ENCODE results near the gene GABRB2. TPM values are rescaled to one million over a fixed set of nuclear protein-coding genes. Genes with fewer than 3 reads are reported as not detected.

Gene GABRB2
- 0.26 TPM for total RNA-seq (ENCODE audit: unreplicated experiment)
- long read RNA-seq: 0 reads

DNA sequence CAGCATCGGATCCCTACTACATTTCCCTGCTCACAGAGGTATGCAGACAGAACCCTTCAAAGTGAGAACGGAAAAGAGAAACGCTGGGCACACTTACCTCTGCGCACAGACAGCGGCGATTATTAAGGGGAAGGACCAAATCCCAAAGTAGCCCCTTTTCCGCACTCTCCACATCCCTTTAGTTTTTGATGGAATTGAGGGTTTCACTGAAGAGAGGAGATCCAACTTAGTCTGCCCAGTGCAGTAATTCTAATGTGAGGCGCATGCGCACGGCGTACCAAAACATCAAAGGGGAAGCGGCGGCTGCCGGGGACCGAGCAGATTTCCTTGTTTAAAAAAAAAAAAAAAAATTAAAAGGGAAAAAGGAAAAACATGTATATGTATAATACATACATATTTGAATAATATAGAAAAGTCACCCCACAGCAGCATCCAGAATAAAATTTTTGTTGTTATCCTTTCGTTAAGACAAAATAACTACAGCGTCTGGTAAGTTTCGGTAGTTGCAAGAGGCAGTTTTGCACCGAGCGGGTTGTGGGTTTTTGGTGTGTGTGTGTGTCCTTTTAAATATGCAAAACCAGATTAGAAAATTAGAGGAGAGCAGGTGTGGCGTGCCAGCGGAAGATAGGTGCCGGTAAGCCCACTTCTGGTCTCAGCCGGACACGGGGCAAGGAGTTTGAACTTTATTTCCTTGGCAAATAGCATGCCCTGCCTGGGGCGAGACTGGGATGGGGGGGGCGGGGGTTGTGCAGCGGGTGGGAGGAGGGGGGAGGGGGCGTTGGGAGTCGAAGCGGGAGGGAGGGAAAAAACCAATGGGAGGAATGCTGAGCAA, at the start of gene GABRB2:
Gene GABRB2 (minus strand): TSS at position 256 of the 832 bp plus-strand sequence. CDS start 82 bp downstream, at position 174.
- H3K27me3 Mint-ChIP-seq (ENCODE audit: unreplicated experiment): peaks cover 18% of the 10 kb centered on the region
- TF ChIP-seq, protein P1, sequence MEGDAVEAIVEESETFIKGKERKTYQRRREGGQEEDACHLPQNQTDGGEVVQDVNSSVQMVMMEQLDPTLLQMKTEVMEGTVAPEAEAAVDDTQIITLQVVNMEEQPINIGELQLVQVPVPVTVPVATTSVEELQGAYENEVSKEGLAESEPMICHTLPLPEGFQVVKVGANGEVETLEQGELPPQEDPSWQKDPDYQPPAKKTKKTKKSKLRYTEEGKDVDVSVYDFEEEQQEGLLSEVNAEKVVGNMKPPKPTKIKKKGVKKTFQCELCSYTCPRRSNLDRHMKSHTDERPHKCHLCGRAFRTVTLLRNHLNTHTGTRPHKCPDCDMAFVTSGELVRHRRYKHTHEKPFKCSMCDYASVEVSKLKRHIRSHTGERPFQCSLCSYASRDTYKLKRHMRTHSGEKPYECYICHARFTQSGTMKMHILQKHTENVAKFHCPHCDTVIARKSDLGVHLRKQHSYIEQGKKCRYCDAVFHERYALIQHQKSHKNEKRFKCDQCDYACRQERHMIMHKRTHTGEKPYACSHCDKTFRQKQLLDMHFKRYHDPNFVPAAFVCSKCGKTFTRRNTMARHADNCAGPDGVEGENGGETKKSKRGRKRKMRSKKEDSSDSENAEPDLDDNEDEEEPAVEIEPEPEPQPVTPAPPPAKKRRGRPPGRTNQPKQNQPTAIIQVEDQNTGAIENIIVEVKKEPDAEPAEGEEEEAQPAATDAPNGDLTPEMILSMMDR (IDR thresholded peaks at IDR 0.05; ENCODE audit: unreplicated experiment): no peak
- DNase-seq (ENCODE audit: low spot score): peak; percentile 55
- no peaks in the 10 kb centered on the region for H3K36me3 Mint-ChIP-seq (ENCODE audit: low read depth, unreplicated experiment)
- peak within 1 kb of the TSS; percentile 91 for H3K4me3 Mint-ChIP-seq (ENCODE audit: unreplicated experiment)
- H3K4me1 Mint-ChIP-seq (ENCODE audit: unreplicated experiment): peaks cover 13% of the 10 kb centered on the region
- peaks cover 6% of the 10 kb centered on the region for H3K9me3 Mint-ChIP-seq (ENCODE audit: unreplicated experiment)
- H3K27ac Mint-ChIP-seq (ENCODE audit: unreplicated experiment): no peak within 1 kb of the TSS

- DNase-seq (ENCODE audit: low spot score): no peak
- no peaks in the 10 kb centered on the region for H3K27me3 Mint-ChIP-seq (ENCODE audit: unreplicated experiment)
- no peaks in the 10 kb centered on the region for H3K36me3 Mint-ChIP-seq (ENCODE audit: low read depth, unreplicated experiment)
- no peak overlapping the region for H3K27ac Mint-ChIP-seq (ENCODE audit: unreplicated experiment)
- H3K9me3 Mint-ChIP-seq (ENCODE audit: unreplicated experiment): no peaks in the 10 kb centered on the region
- no peak overlapping the region for H3K4me3 Mint-ChIP-seq (ENCODE audit: unreplicated experiment)
- no peaks in the 10 kb centered on the region for H3K4me1 Mint-ChIP-seq (ENCODE audit: unreplicated experiment)
- TF ChIP-seq, protein P1 (IDR thresholded peaks at IDR 0.05; ENCODE audit: unreplicated experiment): no peak
Measured at GRCh38 chr5:161585798-161586197, 39.3 kb upstream of the GABRB2 start.

- Mint-ChIP-seq H3K4me3 (ENCODE audit: unreplicated experiment) (no peak overlapping the region), H3K27me3 (ENCODE audit: unreplicated experiment) (no peaks in the 10 kb centered on the region), H3K27ac (ENCODE audit: unreplicated experiment) (no peak overlapping the region), H3K9me3 (ENCODE audit: unreplicated experiment) (no peaks in the 10 kb centered on the region), H3K36me3 (ENCODE audit: low read depth, unreplicated experiment) (no peaks in the 10 kb centered on the region), H3K4me1 (ENCODE audit: unreplicated experiment) (no peaks in the 10 kb centered on the region)
- TF ChIP-seq, protein P1 (IDR thresholded peaks at IDR 0.05; ENCODE audit: unreplicated experiment): no peak
- DNase-seq (ENCODE audit: low spot score): no peak
Measured at GRCh38 chr5:161580621-161581020, 34.1 kb upstream of the GABRB2 start.

GRCh38 chr5:161572914-161573313, 26.4 kb upstream of the GABRB2 start:
- DNase-seq (ENCODE audit: low spot score): no peak
- no peaks in the 10 kb centered on the region for H3K9me3 Mint-ChIP-seq (ENCODE audit: unreplicated experiment)
- H3K27me3 Mint-ChIP-seq (ENCODE audit: unreplicated experiment): no peaks in the 10 kb centered on the region
- no peak overlapping the region for H3K4me3 Mint-ChIP-seq (ENCODE audit: unreplicated experiment)
- TF ChIP-seq, protein P1 (IDR thresholded peaks at IDR 0.05; ENCODE audit: unreplicated experiment): no peak
- H3K36me3 Mint-ChIP-seq (ENCODE audit: low read depth, unreplicated experiment): no peaks in the 10 kb centered on the region
- H3K27ac Mint-ChIP-seq (ENCODE audit: unreplicated experiment): no peak overlapping the region
- H3K4me1 Mint-ChIP-seq (ENCODE audit: unreplicated experiment): no peaks in the 10 kb centered on the region

DNA sequence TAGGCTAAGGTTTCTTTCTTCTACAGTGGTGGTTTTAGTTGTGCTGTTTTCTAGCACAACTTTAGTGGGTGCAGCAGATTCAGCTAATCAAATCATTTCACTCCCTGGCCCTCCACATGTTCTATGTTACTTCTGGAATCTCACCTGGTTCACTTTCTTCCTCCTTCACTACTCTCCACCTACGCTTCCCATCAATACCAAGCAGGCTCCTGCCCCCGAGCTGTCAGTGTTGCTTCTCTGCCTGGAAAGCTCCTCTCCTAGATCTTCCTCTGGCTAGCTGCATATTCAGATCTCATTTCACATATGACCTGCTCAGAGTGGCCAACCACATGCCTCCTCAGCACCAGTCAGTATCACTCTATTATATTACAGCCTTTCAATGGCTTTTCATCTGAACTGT, 19.6 kb upstream of the GABRB2 start:
- Mint-ChIP-seq H3K4me3 (ENCODE audit: unreplicated experiment) (no peak overlapping the region), H3K9me3 (ENCODE audit: unreplicated experiment) (no peaks in the 10 kb centered on the region), H3K27me3 (ENCODE audit: unreplicated experiment) (no peaks in the 10 kb centered on the region), H3K4me1 (ENCODE audit: unreplicated experiment) (no peaks in the 10 kb centered on the region), H3K27ac (ENCODE audit: unreplicated experiment) (no peak overlapping the region), H3K36me3 (ENCODE audit: low read depth, unreplicated experiment) (no peaks in the 10 kb centered on the region)
- TF ChIP-seq, protein P1 (IDR thresholded peaks at IDR 0.05; ENCODE audit: unreplicated experiment): no peak
- no peak for DNase-seq (ENCODE audit: low spot score)
